Nephron (organoid): ENCODE data around the gene PCIF1.
"Not testable (repeated sequence)": the region's sequence is repeated elsewhere in the genome, so short reads cannot be mapped to it uniquely, and the experiment has no call there.

ENCODE experiments used
- H3K27ac Mint-ChIP-seq, 3 experiments: 2 replicates each; pipeline ENCODE4 v1.8.0; 2020; ENCODE audit warnings: mixed read lengths in 3 of 3, mild to moderate bottlenecking in 2 of 3, moderate library complexity in 1 of 3
- H3K27me3 Mint-ChIP-seq: 2 replicates; pipeline ENCODE4 v1.8.0; 2021; ENCODE audit warnings: low read depth, mild to moderate bottlenecking, moderate library complexity, mixed read lengths
- H3K36me3 Mint-ChIP-seq: 2 replicates; pipeline ENCODE4 v1.8.0; 2020; ENCODE audit warnings: low read depth, mixed read lengths
- H3K4me1 Mint-ChIP-seq: 2 replicates; pipeline ENCODE4 v1.8.0; 2020; ENCODE audit warnings: mixed read lengths
- H3K4me3 Mint-ChIP-seq, 3 experiments: 2 replicates each; pipeline ENCODE4 v1.8.0; 2020; ENCODE audit warnings: mild to moderate bottlenecking in 3 of 3, mixed read lengths in 3 of 3, moderate library complexity in 2 of 3
- H3K9me3 Mint-ChIP-seq: 2 replicates; pipeline ENCODE4 v1.8.0; 2020; ENCODE audit warnings: mixed read lengths
- CTCF ChIP-seq, 3 experiments: fragments of 200-600 bp; sonication (generic); IDR thresholded peaks; one replicate each; pipeline ENCODE4 v1.5.0; 2021; ENCODE audit warnings: antibody characterized with exemption in 3 of 3; ENCODE audit not compliant: unreplicated experiment in 3 of 3

The PCIF1 gene

DNA sequence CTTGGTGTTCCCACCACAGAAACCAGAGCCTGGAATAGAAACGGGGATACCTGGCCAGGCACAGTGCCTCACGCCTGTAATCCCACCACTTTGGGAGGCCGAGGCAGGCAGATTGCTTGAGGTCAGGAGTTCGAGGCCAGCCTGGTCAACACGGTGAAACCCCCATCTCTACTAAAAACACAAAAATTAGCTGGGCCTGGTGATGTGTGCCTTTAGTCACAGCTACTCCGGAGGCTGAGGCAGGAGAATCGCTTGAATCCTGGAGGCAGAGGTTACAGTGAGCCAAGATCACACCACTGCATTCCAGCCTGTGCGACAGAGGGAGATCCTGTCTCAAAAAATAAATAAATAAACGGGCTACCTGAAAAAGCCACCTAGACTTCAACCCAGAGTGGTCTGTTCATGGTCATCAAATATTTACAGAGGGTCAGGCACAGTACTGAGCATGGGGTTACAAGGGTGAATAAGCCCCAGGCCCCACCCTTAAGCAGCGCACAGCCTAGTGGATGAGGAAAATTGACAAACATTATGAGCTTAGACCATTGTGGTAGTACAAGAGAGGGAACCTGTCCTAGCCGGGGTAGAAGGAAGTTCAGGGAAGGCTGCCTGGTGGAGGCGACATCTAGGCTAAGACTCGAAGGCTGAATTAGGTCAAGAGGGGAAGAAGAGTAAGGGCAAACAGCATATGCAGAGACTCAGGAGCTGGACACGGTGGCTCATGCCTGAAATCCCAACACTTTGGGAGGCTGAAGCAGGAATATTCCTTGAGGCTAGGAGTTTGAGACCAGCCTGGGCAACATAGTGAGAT is 7.2 kb upstream of the PCIF1 start:
- peaks cover 22% of the 10 kb centered on the region for H3K4me1 Mint-ChIP-seq

DNA sequence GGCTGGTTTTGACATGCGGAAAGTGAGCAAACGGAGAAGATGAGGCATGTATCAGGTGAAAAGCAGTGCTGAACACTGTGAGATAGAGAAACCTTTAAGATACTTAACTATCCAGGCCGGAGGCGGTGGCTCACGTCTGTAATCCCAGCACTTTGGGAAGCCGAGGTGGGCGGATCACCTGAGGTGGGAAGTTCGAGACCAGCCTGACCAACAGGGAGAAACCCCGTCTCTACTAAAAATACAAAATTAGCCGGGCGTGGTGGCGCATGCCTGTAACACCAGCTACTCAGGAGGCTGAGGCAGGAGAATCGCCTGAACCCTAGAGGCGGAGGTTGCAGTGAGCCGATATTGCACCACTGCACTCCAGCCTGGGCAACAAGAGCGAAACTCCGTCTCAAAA is 2.8 kb upstream of the PCIF1 start:
- peaks cover 11% of the 10 kb centered on the region for H3K4me1 Mint-ChIP-seq
- not testable (repeated sequence) for H3K27ac Mint-ChIP-seq, H3K36me3 Mint-ChIP-seq, H3K27me3 Mint-ChIP-seq, H3K9me3 Mint-ChIP-seq
- peak overlapping the region; percentile 8 to 47 (median 41) for H3K4me3 Mint-ChIP-seq

More for the DNA sequence above, 7.2 kb upstream of the PCIF1 start:
- no peak for TF ChIP-seq CTCF (IDR thresholded peaks at IDR 0.05; ENCODE audit: unreplicated experiment in 3 of 3)
- Mint-ChIP-seq H3K27me3 (no peaks in the 10 kb centered on the region), H3K4me3 (no peak overlapping the region), H3K27ac (peak overlapping the region in 2 of 3 experiments; percentile 26 to 41), H3K36me3 (no peaks in the 10 kb centered on the region), H3K9me3 (no peaks in the 10 kb centered on the region)

DNA sequence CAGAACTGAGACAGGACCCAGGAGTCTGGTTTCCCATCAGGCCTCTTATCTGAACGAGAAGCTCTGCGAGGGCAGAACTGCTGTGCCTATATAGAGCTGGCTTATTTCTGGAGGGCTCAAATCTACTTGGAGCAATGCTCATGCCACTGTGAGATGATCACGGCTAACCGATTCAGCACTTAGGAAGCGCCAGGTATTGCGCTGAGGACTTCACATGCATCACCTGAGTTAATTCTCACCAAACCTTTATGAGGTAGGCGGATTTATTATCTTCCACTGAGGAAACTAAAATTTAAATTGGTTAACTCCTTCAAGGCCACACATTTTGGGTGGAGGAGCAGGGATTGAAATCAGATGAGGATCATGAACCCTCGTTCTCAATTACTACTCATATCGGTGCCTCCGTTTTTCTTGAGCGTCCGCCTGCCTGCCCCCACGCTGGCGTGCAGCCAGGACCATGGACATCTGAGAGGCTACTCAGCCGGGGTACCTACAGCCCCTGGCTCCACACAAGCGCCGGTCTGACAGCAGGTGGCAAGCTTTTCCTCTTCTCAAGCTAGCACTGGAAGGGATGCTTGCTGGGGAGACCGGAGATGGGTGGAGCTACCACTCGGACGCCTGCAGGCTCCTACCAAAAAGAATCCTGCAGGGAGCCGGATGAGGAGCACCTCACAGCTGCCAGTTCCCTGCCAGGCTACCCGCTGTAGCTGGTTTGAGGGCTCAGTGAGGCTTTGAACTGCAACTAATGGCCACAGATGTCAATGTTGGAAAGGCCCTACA is 1.0 kb upstream of the PCIF1 start:
- Mint-ChIP-seq H3K27me3 (no peaks in the 10 kb centered on the region), H3K27ac (peak overlapping the region; percentile 99 to 100 (median 100)), H3K36me3 (peaks cover 14% of the 10 kb centered on the region), H3K9me3 (no peaks in the 10 kb centered on the region), H3K4me3 (peak overlapping the region; percentile 99 to 100 (median 99)), H3K4me1 (peaks cover 19% of the 10 kb centered on the region)
- peak in 2 of 3 experiments; percentile 12 to 38 for TF ChIP-seq CTCF (IDR thresholded peaks at IDR 0.05; ENCODE audit: unreplicated experiment in 3 of 3)

- H3K4me3 Mint-ChIP-seq: peak overlapping the region; percentile 99 to 100 (median 99)
- no peaks in the 10 kb centered on the region for H3K9me3 Mint-ChIP-seq
- TF ChIP-seq CTCF (IDR thresholded peaks at IDR 0.05; ENCODE audit: unreplicated experiment in 3 of 3): no peak
- peaks cover 19% of the 10 kb centered on the region for H3K4me1 Mint-ChIP-seq
- H3K27me3 Mint-ChIP-seq: no peaks in the 10 kb centered on the region
- peak overlapping the region; percentile 99 to 100 (median 100) for H3K27ac Mint-ChIP-seq
- H3K36me3 Mint-ChIP-seq: peaks cover 20% of the 10 kb centered on the region
Observed at GRCh38 chr20:45934046-45934585, 367 bp upstream of the PCIF1 start.

- peak overlapping the region; percentile 97 to 100 (median 99) for H3K27ac Mint-ChIP-seq
- H3K36me3 Mint-ChIP-seq: peaks cover 31% of the 10 kb centered on the region
- no peaks in the 10 kb centered on the region for H3K27me3 Mint-ChIP-seq
- no peak for TF ChIP-seq CTCF (IDR thresholded peaks at IDR 0.05; ENCODE audit: unreplicated experiment in 3 of 3)
- H3K9me3 Mint-ChIP-seq: no peaks in the 10 kb centered on the region
- H3K4me1 Mint-ChIP-seq: peaks cover 19% of the 10 kb centered on the region
- H3K4me3 Mint-ChIP-seq: peak overlapping the region; percentile 88 to 95 (median 93)
Observed at GRCh38 chr20:45935416-45936046, 1.0 kb downstream of the PCIF1 start.

DNA sequence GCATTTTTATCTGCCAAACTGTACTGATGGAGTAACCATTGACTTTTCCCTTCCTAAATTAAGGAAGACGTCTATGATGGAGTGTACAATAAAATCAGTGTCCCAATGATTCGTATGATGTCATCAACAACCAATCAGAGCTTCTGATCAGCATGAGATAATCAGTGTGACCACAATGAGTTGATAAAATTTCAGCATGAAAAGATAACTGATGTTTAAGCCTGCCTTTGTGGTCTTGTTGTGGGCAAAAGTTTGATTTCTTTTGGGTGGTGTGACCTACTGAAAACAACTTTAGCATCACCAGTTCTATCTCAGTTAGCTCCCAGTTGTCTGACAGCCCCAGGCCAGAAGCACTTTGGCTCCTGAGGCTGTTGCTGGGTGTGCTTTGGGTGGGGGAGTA is 3.3 kb downstream of the PCIF1 start:
- Mint-ChIP-seq H3K9me3 (no peaks in the 10 kb centered on the region), H3K27ac (peak overlapping the region in 1 of 3 experiments; percentile 89), H3K27me3 (no peaks in the 10 kb centered on the region), H3K4me1 (peaks cover 19% of the 10 kb centered on the region), H3K36me3 (peaks cover 32% of the 10 kb centered on the region), H3K4me3 (peak overlapping the region; percentile 75 to 83 (median 78))
- no peak for TF ChIP-seq CTCF (IDR thresholded peaks at IDR 0.05; ENCODE audit: unreplicated experiment in 3 of 3)
